Heart right ventricle (tissue), 16 donors: ENCODE results near the gene GTF2F2. TPM values are rescaled to one million over a fixed set of nuclear protein-coding genes. Genes with fewer than 3 reads are reported as not detected.

Experiments used
- ATAC-seq, 8 donors: fragments of 200-7000 bp; cut with Tn5 transposase; one replicate each; pipeline ENCODE4 v1.9.1; 2020; ENCODE audit warnings: mild to moderate bottlenecking in 8 of 8, moderate library complexity in 8 of 8, moderate number of reproducible peaks in 1 of 8
- DNase-seq, 2 donors: peaks; one replicate each; pipeline ENCODE4 v3.0.0-alpha.2; 2020
- H3K27ac ChIP-seq, 10 donors: fragments of 200-600 bp; sonication (generic) in 2 of 10; one replicate each; pipeline versions ENCODE4 v1.5.0 to v1.8.0; 2020 to 2022; ENCODE audit warnings: mild to moderate bottlenecking in 3 of 10
- H3K27me3 ChIP-seq, 7 donors: fragments of 200-600 bp; one replicate each; pipeline ENCODE4 v1.8.0; 2021 to 2022; ENCODE audit warnings: mild to moderate bottlenecking in 2 of 7
- H3K36me3 ChIP-seq, 9 donors: fragments of 200-600 bp; sonication (generic) in 1 of 9; one replicate each; pipeline versions ENCODE4 v1.5.0 to v1.8.0; 2020 to 2022; ENCODE audit warnings: mild to moderate bottlenecking in 2 of 9
- H3K4me1 ChIP-seq, 9 donors: fragments of 200-600 bp; sonication (generic) in 1 of 9; one replicate each; pipeline versions ENCODE4 v1.5.0 to v1.8.0; 2020 to 2022; ENCODE audit warnings: mild to moderate bottlenecking in 4 of 9
- H3K4me3 ChIP-seq, 10 donors: fragments of 200-600 bp; sonication (generic) in 2 of 10; one replicate each; pipeline versions ENCODE4 v1.5.0 to v1.8.0; 2020 to 2022; ENCODE audit warnings: mild to moderate bottlenecking in 7 of 10, moderate library complexity in 2 of 10
- H3K9me3 ChIP-seq, 11 donors: fragments of 200-600 bp in 10 of 11; sonication (generic) in 2 of 11; one replicate each; pipeline versions ENCODE4 v1.5.0 to v1.8.0; 2013 to 2022; ENCODE audit warnings: mild to moderate bottlenecking in 2 of 11, control low read depth in 1 of 11, moderate library complexity in 1 of 11
- CTCF ChIP-seq, 9 donors: fragments of 200-600 bp; sonication (generic) in 2 of 9; IDR thresholded peaks; one replicate each; pipeline versions ENCODE4 v1.5.0 to v1.8.0; 2021 to 2022; ENCODE audit warnings: antibody characterized with exemption in 9 of 9, mild to moderate bottlenecking in 5 of 9, moderate library complexity in 1 of 9
- WGBS, 2 donors: extraction: QIAGEN DNeasy Blood & Tissue Kit; methylation state at CpG; one replicate each; pipeline ENCODE4 v1.1.7; 2013; ENCODE audit warnings: inconsistent platforms in 1 of 2; 5-methylcytosine and 5-hydroxymethylcytosine counted together
- intact Hi-C, 10 donors: fragments of 100-400 bp; cut with DNase I; formaldehyde crosslinking; loops; one replicate each; pipeline versions ENCODE4 v1.11.1 to v1.14.2; 2022
- polyA plus RNA-seq, 2 donors: library from polyadenylated mRNA; stranded (reverse); fragments of 200-250 nt; gene quantifications; one replicate each; pipeline ENCODE4 v1.2.3, GENCODE V29; 2013
- total RNA-seq, 10 donors: library from RNA; stranded (reverse); fragmentation: NEBNext Ultra II Directional in 3 of 10; extraction: Animal tissue kit (Norgen Biotek cat#: 25700) in 3 of 10; gene quantifications; one replicate each; pipeline versions ENCODE4 v1.2.1 to v1.2.4, GENCODE V29; 2021 to 2023
- donor health status: Arrhythmogenic right ventricular cardiomyopathy.
- donor health status: ischemic (EF 13 %, LVEDD 7.1; RV severe dilation, severe dysfunction).
- donor health status: healthy with polysubstance abuse.
- donor health status: DM: no; HTN: yes; CAD: no.
- donor health status: DM: no; HTN: no; CAD: no.
- donor health status: ischemic (EF 25% LVEDD 6.9; RV normal size, moderate dysfunction).
- donor health status: ischemic (EF 25% LVEDD 5.7; RV mildly dilated, moderate dysfunction).
- donor health status: healthy.
- donor health status: DM: yes; HTN: yes; CAD: no.
- donor health status: Ischemic cardiomyopathy.
- donor health status: ischemic (EF 35%, LVEDD 5.7; RV mildly dilated, moderate dysfunction).
- donor health status: nonischemic (EF 11% LVEDD 7.7; RV severe dilation, severe dysfunction).
- donor health status: DM: yes; HTN: yes; CAD: no.
- donor health status: PGD.
- donor health status: ischemic (EF 29% LVEDD 5.4; RV normal size, mild dysfunction).
- donor health status: nonischemic (EF 23%, LVEDD 6.1; RV moderate dilation, normal function).

GTF2F2 gene
- total and polyA plus RNA-seq, 12 donors: 15.8 to 24.9 (median 21.5) TPM

- ATAC-seq (no peak), DNase-seq (no peak)
- intact Hi-C loops: no loop called here
- H3K27ac ChIP-seq: no peak overlapping the region
- no peak for TF ChIP-seq CTCF (IDR thresholded peaks at IDR 0.05)
- H3K4me3 ChIP-seq: no peak overlapping the region
- peaks cover 0 to 11% (median 0%) of the 10 kb centered on the region in 9 donors for H3K4me1 ChIP-seq
- H3K27me3 ChIP-seq: no peaks in the 10 kb centered on the region
- peaks cover 0 to 18% (median 3%) of the 10 kb centered on the region in 9 donors for H3K36me3 ChIP-seq
- WGBS, 2 donors: 97 to 100% methylated on average over 1 of the region's 1 CpG
- H3K9me3 ChIP-seq: no peaks in the 10 kb centered on the region
Measured at GRCh38 chr13:45292176-45292575, 171.9 kb downstream of the GTF2F2 start.

- Histone ChIP-seq H3K27ac (no peak overlapping the region), H3K27me3 (peaks cover 0 to 3% (median 0%) of the 10 kb centered on the region in 7 donors), H3K4me3 (no peak overlapping the region), H3K9me3 (no peaks in the 10 kb centered on the region), H3K36me3 (peaks cover 0 to 6% (median 0%) of the 10 kb centered on the region in 9 donors), H3K4me1 (peaks cover 0 to 23% (median 0%) of the 10 kb centered on the region in 9 donors)
- 44 to 61% methylated on average over 7 of the region's 7 CpGs for WGBS, 2 donors
- peak in 5 of 8 donors; percentile 36 to 88 (median 53) for ATAC-seq
- peak in 1 of 2 donors; percentile 23 for DNase-seq
- TF ChIP-seq CTCF (IDR thresholded peaks at IDR 0.05): no peak
- intact Hi-C loops: no loop called here
Measured at GRCh38 chr13:45295536-45295935, 175.2 kb downstream of the GTF2F2 start.

DNA sequence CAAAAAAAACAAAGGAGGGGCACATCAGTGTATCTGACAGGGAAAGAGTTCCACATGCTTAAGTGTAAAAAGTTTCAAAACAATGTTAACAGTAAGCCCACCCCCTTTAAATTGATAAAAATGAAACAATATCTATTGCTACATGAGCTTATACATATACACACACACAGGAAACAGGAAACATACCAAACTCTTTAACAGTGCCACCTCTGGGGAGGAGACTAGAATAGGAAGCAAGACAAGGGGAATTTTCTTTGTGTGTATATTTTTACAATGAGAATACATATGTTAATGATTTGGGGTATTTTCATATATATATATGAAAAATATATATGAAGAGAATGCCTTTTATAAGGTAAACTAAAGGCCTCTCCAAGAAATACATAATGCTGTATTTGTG, 175.9 kb downstream of the GTF2F2 start:
- DNase-seq: no peak
- no peaks in the 10 kb centered on the region for H3K36me3 ChIP-seq
- no peak for TF ChIP-seq CTCF (IDR thresholded peaks at IDR 0.05)
- H3K4me1 ChIP-seq: peaks cover 0 to 23% (median 0%) of the 10 kb centered on the region in 9 donors
- intact Hi-C loops: no loop called here
- ATAC-seq: no peak
- H3K27me3 ChIP-seq: peaks cover 0 to 4% (median 0%) of the 10 kb centered on the region in 7 donors
- no peak overlapping the region for H3K27ac ChIP-seq
- H3K9me3 ChIP-seq: no peaks in the 10 kb centered on the region
- H3K4me3 ChIP-seq: no peak overlapping the region

GRCh38 chr13:45297456-45298205, 177.3 kb downstream of the GTF2F2 start:
- DNase-seq (no peak), ATAC-seq (peak in 1 of 8 donors; percentile 31)
- intact Hi-C loops: no loop called here
- H3K36me3 ChIP-seq: no peaks in the 10 kb centered on the region
- no peak overlapping the region for H3K4me3 ChIP-seq
- H3K4me1 ChIP-seq: peaks cover 0 to 23% (median 0%) of the 10 kb centered on the region in 9 donors
- TF ChIP-seq CTCF (IDR thresholded peaks at IDR 0.05): no peak
- H3K27ac ChIP-seq: no peak overlapping the region
- no peaks in the 10 kb centered on the region for H3K9me3 ChIP-seq
- H3K27me3 ChIP-seq: peaks cover 0 to 4% (median 0%) of the 10 kb centered on the region in 7 donors
- WGBS, 2 donors: 87 to 92% methylated on average over 7 of the region's 7 CpGs
